ENCODE data around the gene MACROD1.

MACROD1 gene

GRCh38 chr11:64073542-64073941, 92.4 kb downstream of the MACROD1 start:
- no peaks in the 10 kb centered on the region for H3K36me3 ChIP-seq (ENCODE audit: control insufficient read depth, insufficient read depth, low read length)
- H3K4me1 ChIP-seq = no peaks in the 10 kb centered on the region
- H3K79me2 ChIP-seq = no peaks in the 10 kb centered on the region
- H3K27me3 ChIP-seq (ENCODE audit: control insufficient read depth, insufficient read depth, low read length) = no peaks in the 10 kb centered on the region
- H2AFZ ChIP-seq = no peak overlapping the region
- H3K9ac ChIP-seq = no peak overlapping the region
- H3K27ac ChIP-seq = no peak overlapping the region
- no peak overlapping the region for H3K4me3 ChIP-seq (ENCODE audit: low read depth, low read length)
- no peaks in the 10 kb centered on the region for H3K9me3 ChIP-seq (ENCODE audit: control insufficient read depth, low read length)
- no peak for TF ChIP-seq CTCF (IDR thresholded peaks at IDR 0.05)
- no peak overlapping the region for H3K4me2 ChIP-seq (ENCODE audit: low read length)

- H3K4me2 ChIP-seq (ENCODE audit: low read length) = no peak overlapping the region
- H3K36me3 ChIP-seq (ENCODE audit: control insufficient read depth, insufficient read depth, low read length) = no peaks in the 10 kb centered on the region
- TF ChIP-seq CTCF (IDR thresholded peaks at IDR 0.05) = no peak
- H3K9me3 ChIP-seq (ENCODE audit: control insufficient read depth, low read length) = no peaks in the 10 kb centered on the region
- H3K9ac ChIP-seq = no peak overlapping the region
- H3K27ac ChIP-seq = no peak overlapping the region
- no peaks in the 10 kb centered on the region for H3K79me2 ChIP-seq
- no peak overlapping the region for H3K4me3 ChIP-seq (ENCODE audit: low read depth, low read length)
- no peaks in the 10 kb centered on the region for H3K27me3 ChIP-seq (ENCODE audit: control insufficient read depth, insufficient read depth, low read length)
- H3K4me1 ChIP-seq = no peaks in the 10 kb centered on the region
- H2AFZ ChIP-seq = no peak overlapping the region
Observed at GRCh38 chr11:64072871-64073270, 93.0 kb downstream of the MACROD1 start.

- no peak overlapping the region for H3K9ac ChIP-seq
- H3K4me1 ChIP-seq = no peaks in the 10 kb centered on the region
Observed at GRCh38 chr11:64072403-64072802, 93.5 kb downstream of the MACROD1 start.

GRCh38 chr11:64071849-64072248, 94.1 kb downstream of the MACROD1 start:
- Histone ChIP-seq H3K9ac (no peak overlapping the region), H3K79me2 (no peaks in the 10 kb centered on the region), H3K9me3 (ENCODE audit: control insufficient read depth, low read length) (no peaks in the 10 kb centered on the region), H3K27ac (no peak overlapping the region), H3K4me2 (ENCODE audit: low read length) (no peak overlapping the region), H3K4me1 (no peaks in the 10 kb centered on the region), H3K36me3 (ENCODE audit: control insufficient read depth, insufficient read depth, low read length) (no peaks in the 10 kb centered on the region), H2AFZ (no peak overlapping the region), H3K27me3 (ENCODE audit: control insufficient read depth, insufficient read depth, low read length) (no peaks in the 10 kb centered on the region), H3K4me3 (ENCODE audit: low read depth, low read length) (no peak overlapping the region)
- no peak for TF ChIP-seq CTCF (IDR thresholded peaks at IDR 0.05)

More at GRCh38 chr11:64072403-64072802, 93.5 kb downstream of the MACROD1 start:
- Histone ChIP-seq H3K27ac (no peak overlapping the region), H3K9me3 (ENCODE audit: control insufficient read depth, low read length) (no peaks in the 10 kb centered on the region), H2AFZ (no peak overlapping the region), H3K36me3 (ENCODE audit: control insufficient read depth, insufficient read depth, low read length) (no peaks in the 10 kb centered on the region), H3K27me3 (ENCODE audit: control insufficient read depth, insufficient read depth, low read length) (no peaks in the 10 kb centered on the region), H3K4me3 (ENCODE audit: low read depth, low read length) (no peak overlapping the region), H3K79me2 (no peaks in the 10 kb centered on the region), H3K4me2 (ENCODE audit: low read length) (no peak overlapping the region)
- TF ChIP-seq CTCF (IDR thresholded peaks at IDR 0.05) = no peak

- Histone ChIP-seq H3K9ac (no peak overlapping the region), H3K4me3 (ENCODE audit: low read depth, low read length) (no peak overlapping the region), H3K36me3 (ENCODE audit: control insufficient read depth, insufficient read depth, low read length) (no peaks in the 10 kb centered on the region), H3K4me2 (ENCODE audit: low read length) (no peak overlapping the region), H2AFZ (no peak overlapping the region), H3K27me3 (ENCODE audit: control insufficient read depth, insufficient read depth, low read length) (no peaks in the 10 kb centered on the region), H3K79me2 (no peaks in the 10 kb centered on the region), H3K27ac (no peak overlapping the region), H3K4me1 (no peaks in the 10 kb centered on the region), H3K9me3 (ENCODE audit: control insufficient read depth, low read length) (no peaks in the 10 kb centered on the region)
- no peak for TF ChIP-seq CTCF (IDR thresholded peaks at IDR 0.05)
Observed at GRCh38 chr11:64070314-64070681, 95.6 kb downstream of the MACROD1 start.
